ENCODE results near the gene RAB34. TPM values are rescaled to one million over a fixed set of nuclear protein-coding genes. Genes with fewer than 3 reads are reported as not detected.

RAB34 gene
- total and polyA plus RNA-seq, 9 of the 15 experiments (the other 6 are each of a cell fraction or from before 2014, with no cell fraction given): 0.07 to 3.8 (median 0.46) TPM; not detected in 1

DNA sequence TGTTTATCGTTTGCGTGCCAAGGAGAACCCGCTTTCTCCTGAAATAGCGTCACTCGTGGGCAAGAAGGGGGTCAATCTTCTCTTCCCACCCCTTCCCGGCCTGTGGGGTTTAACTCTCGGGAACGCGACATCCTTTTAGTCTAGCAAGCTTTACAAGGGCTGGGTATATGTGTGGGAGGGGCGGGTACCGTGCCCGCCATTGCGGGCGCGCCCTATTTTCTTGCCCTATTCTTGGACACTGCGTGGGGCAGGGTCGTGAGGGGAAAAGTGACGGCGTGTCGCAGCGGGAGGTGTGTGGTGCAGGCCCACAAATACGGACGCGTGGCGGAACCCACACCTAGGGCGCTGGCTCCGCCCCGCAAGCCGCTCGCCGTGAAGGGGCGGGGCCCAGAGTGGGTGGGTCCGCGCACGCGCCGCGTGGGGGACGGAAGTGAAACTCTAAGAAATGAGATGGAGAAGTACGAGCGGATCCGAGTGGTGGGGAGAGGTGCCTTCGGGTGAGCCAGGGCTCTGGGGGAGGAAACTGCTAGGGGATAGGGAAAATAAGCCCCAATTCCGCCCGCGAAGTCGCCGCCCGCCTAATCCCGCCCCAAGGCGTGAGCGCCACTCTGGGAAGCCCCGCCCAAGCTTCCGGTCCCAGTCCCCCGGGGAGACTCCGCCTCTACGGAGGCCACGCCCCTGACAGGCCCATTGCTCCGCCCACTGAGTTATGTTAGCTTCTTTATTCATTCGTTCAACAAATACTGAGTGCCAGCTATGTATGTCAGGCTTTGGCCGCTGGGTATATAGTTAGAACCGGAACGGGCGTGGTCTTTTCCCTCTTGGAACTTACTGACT is 10.9 kb upstream of the RAB34 start, which contains the start of gene NEK8 (continued):
- TF ChIP-seq RB1 (IDR thresholded peaks at IDR 0.05; ENCODE audit: low read depth) (no peak), ZNF354B (CRISPR knock-in tag; IDR thresholded peaks at IDR 0.05) (no peak), SP1 (CRISPR knock-in tag; IDR thresholded peaks at IDR 0.05) (peak; percentile 92), PTBP1 (IDR thresholded peaks at IDR 0.05; ENCODE audit: low read depth, low read length) (no peak), IRF2 (CRISPR knock-in tag; IDR thresholded peaks at IDR 0.05) (no peak), ZNF217 (CRISPR knock-in tag; IDR thresholded peaks at IDR 0.05) (no peak), ZBTB1 (CRISPR knock-in tag; IDR thresholded peaks at IDR 0.05; ENCODE audit: borderline replicate concordance, low read depth) (0 out of 2 replicates have a peak, but pooled peaks have one; percentile 15), SIN3A (IDR thresholded peaks at IDR 0.05; ENCODE audit: borderline replicate concordance in 2 of 2, control insufficient read depth in 1 of 2, low read depth in 2 of 2, low read length in 2 of 2) (peak; percentile 81 to 86; a peak in 3 of 4 replicates), MTA1 (IDR thresholded peaks at IDR 0.05; ENCODE audit: borderline replicate concordance) (peak; percentile 84; the same call in 1 of the 2 replicates), EHMT2 (IDR thresholded peaks at IDR 0.05) (no peak), E2F6 (IDR thresholded peaks at IDR 0.05; ENCODE audit: borderline replicate concordance in 1 of 2, extremely low read depth in 1 of 2, insufficient read depth in 1 of 2, insufficient read length in 1 of 2, low read depth in 1 of 2, low read length in 1 of 2, poor library complexity in 1 of 2, severe bottlenecking in 1 of 2) (peak in 1 of 2 experiments; percentile 63), CSDE1 (IDR thresholded peaks at IDR 0.05) (no peak), POU5F1 (IDR thresholded peaks at IDR 0.05; ENCODE audit: borderline replicate concordance, low read depth, low read length, partially characterized antibody) (no peak), RAD51 (IDR thresholded peaks at IDR 0.05; ENCODE audit: borderline replicate concordance, low read depth) (no peak)
- TF ChIP-seq, protein P1, sequence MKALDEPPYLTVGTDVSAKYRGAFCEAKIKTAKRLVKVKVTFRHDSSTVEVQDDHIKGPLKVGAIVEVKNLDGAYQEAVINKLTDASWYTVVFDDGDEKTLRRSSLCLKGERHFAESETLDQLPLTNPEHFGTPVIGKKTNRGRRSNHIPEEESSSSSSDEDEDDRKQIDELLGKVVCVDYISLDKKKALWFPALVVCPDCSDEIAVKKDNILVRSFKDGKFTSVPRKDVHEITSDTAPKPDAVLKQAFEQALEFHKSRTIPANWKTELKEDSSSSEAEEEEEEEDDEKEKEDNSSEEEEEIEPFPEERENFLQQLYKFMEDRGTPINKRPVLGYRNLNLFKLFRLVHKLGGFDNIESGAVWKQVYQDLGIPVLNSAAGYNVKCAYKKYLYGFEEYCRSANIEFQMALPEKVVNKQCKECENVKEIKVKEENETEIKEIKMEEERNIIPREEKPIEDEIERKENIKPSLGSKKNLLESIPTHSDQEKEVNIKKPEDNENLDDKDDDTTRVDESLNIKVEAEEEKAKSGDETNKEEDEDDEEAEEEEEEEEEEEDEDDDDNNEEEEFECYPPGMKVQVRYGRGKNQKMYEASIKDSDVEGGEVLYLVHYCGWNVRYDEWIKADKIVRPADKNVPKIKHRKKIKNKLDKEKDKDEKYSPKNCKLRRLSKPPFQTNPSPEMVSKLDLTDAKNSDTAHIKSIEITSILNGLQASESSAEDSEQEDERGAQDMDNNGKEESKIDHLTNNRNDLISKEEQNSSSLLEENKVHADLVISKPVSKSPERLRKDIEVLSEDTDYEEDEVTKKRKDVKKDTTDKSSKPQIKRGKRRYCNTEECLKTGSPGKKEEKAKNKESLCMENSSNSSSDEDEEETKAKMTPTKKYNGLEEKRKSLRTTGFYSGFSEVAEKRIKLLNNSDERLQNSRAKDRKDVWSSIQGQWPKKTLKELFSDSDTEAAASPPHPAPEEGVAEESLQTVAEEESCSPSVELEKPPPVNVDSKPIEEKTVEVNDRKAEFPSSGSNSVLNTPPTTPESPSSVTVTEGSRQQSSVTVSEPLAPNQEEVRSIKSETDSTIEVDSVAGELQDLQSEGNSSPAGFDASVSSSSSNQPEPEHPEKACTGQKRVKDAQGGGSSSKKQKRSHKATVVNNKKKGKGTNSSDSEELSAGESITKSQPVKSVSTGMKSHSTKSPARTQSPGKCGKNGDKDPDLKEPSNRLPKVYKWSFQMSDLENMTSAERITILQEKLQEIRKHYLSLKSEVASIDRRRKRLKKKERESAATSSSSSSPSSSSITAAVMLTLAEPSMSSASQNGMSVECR (CRISPR knock-in tag; IDR thresholded peaks at IDR 0.05): peak; percentile 74
- TF ChIP-seq, protein P2, sequence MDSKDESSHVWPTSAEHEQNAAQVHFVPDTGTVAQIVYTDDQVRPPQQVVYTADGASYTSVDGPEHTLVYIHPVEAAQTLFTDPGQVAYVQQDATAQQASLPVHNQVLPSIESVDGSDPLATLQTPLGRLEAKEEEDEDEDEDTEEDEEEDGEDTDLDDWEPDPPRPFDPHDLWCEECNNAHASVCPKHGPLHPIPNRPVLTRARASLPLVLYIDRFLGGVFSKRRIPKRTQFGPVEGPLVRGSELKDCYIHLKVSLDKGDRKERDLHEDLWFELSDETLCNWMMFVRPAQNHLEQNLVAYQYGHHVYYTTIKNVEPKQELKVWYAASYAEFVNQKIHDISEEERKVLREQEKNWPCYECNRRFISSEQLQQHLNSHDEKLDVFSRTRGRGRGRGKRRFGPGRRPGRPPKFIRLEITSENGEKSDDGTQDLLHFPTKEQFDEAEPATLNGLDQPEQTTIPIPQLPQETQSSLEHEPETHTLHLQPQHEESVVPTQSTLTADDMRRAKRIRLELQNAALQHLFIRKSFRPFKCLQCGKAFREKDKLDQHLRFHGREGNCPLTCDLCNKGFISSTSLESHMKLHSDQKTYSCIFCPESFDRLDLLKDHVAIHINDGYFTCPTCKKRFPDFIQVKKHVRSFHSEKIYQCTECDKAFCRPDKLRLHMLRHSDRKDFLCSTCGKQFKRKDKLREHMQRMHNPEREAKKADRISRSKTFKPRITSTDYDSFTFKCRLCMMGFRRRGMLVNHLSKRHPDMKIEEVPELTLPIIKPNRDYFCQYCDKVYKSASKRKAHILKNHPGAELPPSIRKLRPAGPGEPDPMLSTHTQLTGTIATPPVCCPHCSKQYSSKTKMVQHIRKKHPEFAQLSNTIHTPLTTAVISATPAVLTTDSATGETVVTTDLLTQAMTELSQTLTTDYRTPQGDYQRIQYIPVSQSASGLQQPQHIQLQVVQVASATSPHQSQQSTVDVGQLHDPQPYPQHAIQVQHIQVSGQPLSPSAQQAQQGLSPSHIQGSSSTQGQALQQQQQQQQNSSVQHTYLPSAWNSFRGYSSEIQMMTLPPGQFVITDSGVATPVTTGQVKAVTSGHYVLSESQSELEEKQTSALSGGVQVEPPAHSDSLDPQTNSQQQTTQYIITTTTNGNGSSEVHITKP (IDR thresholded peaks at IDR 0.05; ENCODE audit: partially characterized antibody): no peak
- TF ChIP-seq, protein P3, sequence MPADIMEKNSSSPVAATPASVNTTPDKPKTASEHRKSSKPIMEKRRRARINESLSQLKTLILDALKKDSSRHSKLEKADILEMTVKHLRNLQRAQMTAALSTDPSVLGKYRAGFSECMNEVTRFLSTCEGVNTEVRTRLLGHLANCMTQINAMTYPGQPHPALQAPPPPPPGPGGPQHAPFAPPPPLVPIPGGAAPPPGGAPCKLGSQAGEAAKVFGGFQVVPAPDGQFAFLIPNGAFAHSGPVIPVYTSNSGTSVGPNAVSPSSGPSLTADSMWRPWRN (IDR thresholded peaks at IDR 0.05; ENCODE audit: low read depth): no peak
